ENCODE data around the gene DLGAP1.

Gene DLGAP1

GRCh38 chr18:3760741-3761140 lies 694.4 kb downstream of the DLGAP1 start:
- no peak for DNase-seq (ENCODE audit: low read depth)

GRCh38 chr18:3759099-3759498 lies 696.0 kb downstream of the DLGAP1 start:
- DNase-seq (ENCODE audit: low read depth), result no peak

GRCh38 chr18:3758531-3758930 lies 696.6 kb downstream of the DLGAP1 start:
- DNase-seq (ENCODE audit: low read depth), result peak; percentile 82

DNA sequence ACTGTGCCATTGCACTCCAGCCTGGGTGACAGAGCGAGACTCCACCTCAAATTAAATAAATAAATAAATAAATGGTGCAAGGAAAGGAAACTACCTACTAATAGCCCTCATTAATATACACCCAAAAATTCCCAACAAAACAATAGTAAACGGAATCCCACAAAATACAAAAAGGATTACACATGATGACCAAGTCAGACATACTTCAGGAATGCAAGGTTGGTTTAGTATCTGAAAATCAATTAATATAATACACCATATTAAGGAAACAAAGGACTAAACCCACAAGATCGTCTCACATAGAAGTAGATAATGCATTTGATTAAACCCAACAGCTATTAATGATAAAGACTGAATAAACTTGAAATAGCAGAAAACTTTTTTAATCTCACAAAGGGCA lies 697.7 kb downstream of the DLGAP1 start:
- DNase-seq (ENCODE audit: low read depth), result no peak

- DNase-seq (ENCODE audit: low read depth), result no peak
These were observed 702.0 kb downstream of the DLGAP1 start for GRCh38 chr18:3753106-3753505.

- DNase-seq (ENCODE audit: low read depth), result no peak
These were observed 707.0 kb downstream of the DLGAP1 start for GRCh38 chr18:3748086-3748485.

DNA sequence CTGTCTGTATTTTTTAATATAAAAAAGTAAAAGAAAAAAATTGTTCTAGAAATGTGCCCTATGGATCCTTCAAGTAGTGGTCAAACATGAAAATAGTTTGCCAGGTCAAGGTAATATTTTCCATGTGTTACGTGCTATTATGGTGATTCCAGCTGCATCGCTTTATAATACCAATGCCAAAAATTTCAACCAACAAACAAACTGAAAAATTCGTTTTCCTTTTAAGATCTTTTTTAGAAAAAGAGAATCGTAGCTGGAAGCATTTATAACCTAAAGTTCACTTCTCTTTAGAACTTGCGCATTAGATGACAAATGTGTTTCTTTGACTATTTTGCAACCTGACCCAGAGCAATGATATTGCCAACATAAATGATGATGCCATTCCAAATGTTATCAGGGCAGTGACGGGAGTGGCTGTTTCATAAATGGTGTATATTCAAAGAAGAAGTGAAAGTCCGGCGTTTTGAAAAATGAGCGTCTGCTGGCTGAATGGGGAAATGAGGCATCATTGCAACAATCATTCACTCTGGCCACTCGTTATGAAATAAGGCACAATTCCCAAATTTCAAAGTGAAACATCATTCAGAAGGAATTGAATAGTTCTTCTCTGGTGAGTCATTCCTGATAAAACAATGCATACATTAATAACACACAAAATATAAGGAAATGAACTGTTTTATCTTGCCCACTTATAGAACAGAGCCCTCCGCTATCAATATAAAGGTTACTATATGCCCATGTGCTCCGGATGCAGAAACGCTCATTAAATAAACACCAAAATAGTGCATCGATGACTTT lies 707.7 kb downstream of the DLGAP1 start:
- DNase-seq (ENCODE audit: low read depth), result peak; percentile 45

GRCh38 chr18:3742541-3742940 lies 712.6 kb downstream of the DLGAP1 start:
- no peak for DNase-seq (ENCODE audit: low read depth)

GRCh38 chr18:3741333-3741732 lies 713.8 kb downstream of the DLGAP1 start:
- no peak for DNase-seq (ENCODE audit: low read depth)

DNA sequence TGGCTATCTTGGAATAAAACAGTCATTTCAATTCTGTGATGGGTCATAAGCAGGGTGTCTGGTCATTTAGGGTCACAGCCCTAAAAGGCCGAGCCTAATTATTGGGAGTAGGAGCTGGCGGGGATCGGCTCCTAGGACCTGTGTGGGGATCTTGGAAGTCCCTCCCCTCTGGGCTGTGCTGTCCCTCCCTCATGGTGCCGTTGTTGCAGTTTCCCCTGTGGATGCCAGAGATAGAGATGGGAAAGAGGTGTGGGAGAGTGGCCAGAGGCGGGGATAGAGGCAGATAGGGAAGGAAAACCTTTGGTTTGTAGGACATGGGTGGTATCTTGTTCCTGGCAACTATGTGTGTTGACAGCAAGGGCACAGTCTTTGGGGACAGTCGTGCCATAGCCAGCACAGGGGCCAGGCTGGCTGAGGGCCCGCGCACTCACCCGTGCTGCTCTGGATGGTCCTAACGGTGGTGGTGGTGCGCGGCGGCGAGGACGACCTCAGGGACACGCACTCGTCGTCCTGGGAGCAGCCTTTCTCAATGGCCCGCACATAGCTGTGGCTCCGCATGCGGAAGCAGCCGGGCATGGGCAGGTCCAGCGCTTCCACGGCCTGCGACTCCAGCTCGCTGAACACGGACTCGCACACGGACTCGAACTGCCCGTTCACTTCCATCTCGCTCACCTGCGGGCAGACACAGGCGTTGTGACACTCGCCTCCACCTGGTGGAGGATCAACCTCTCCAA lies 726.2 kb downstream of the DLGAP1 start:
- DNase-seq (ENCODE audit: low read depth), result no peak

GRCh38 chr18:3727274-3727673 lies 727.8 kb downstream of the DLGAP1 start:
- DNase-seq (ENCODE audit: low read depth), result no peak

DNA sequence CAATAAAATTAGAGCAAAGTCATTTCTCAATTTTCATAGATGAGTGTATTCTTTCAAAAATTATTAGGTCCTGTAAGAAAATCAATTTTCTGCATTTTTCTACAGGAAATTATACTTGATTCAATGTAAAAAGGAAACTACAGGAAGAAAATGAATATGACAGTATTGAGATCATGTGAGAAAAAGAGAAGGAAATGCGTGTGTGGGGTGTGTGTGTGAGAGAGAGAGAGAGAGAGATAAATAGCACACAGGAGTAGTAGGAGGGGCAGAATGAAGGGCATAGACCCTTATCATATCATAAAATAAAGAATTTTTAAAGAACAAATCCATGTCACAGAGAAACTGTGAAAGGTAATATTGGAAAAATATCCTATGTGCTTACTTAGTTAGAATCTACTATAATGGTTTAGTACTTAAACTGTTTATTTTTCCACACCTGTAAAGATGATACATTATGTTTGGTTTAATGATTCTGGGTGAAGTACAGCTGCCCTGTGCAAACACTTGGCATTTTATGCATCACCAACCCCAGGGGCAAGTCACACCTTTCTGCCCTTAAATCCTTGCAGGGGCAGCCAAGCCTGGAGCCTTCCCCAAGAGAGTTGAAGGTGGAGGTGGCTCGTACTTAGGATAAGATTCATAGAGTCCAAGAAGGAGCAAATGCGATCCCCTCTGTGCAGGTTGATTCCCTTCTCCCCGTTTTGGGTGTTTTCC lies 728.7 kb downstream of the DLGAP1 start:
- no peak for DNase-seq (ENCODE audit: low read depth)

- no peak for DNase-seq (ENCODE audit: low read depth)
These were observed 730.0 kb downstream of the DLGAP1 start for GRCh38 chr18:3725115-3725514.

DNA sequence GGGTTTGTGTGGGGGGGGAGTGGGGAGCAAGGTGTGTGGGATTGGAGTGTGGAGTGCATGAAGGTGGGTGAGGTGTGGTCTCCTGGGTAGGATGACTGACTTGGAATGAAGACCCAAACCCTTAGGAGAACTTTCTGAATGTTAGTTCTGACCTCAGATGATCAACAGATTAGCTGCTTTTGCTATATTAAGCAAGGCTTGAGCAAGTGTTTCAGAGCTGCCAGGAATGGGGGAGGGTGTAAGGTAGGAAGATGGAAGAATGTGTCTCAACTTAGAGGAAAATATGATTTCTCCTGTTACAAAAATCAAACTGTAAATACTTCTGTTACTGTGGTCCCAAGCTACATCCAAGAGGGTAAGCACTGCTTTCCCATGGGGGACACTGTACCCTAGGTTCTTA lies 731.6 kb downstream of the DLGAP1 start:
- DNase-seq (ENCODE audit: low read depth), result no peak

DNA sequence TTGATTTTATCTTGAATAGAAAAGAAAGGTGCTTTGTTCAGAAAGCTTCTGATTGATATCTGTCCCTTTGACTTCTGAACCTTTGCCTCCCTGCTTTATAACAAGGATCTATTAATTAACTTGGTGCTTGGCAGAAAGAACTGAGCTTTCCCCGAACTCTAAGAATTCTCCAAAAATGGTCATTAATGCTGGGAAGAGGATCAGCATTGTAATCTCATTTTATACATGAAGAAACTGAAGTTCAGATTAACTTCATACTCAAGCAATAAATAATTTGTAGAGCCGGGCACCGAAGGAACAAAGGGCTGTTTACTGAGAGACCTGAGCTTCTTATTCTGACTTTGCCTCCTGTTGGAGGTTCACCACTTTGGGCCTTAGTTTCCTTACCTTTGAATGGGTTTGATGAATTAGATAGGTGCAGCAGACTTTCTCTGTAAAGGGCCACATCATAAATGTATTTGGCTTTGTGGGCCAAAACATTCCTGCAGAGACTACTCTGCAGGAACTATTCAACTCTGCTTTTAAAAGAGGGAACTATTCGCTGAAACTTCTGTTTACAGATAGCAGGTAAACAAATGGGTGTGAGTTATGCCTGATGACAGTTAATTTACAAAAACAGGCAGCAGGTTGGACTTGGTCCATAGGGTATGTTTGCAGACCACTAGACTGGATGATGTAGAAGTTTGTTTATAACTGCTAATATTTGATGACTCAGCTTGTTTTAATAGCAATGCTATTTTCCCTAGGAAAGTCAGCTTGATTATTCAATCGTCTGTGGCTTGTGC lies 732.3 kb downstream of the DLGAP1 start:
- DNase-seq (ENCODE audit: low read depth), result no peak

DNA sequence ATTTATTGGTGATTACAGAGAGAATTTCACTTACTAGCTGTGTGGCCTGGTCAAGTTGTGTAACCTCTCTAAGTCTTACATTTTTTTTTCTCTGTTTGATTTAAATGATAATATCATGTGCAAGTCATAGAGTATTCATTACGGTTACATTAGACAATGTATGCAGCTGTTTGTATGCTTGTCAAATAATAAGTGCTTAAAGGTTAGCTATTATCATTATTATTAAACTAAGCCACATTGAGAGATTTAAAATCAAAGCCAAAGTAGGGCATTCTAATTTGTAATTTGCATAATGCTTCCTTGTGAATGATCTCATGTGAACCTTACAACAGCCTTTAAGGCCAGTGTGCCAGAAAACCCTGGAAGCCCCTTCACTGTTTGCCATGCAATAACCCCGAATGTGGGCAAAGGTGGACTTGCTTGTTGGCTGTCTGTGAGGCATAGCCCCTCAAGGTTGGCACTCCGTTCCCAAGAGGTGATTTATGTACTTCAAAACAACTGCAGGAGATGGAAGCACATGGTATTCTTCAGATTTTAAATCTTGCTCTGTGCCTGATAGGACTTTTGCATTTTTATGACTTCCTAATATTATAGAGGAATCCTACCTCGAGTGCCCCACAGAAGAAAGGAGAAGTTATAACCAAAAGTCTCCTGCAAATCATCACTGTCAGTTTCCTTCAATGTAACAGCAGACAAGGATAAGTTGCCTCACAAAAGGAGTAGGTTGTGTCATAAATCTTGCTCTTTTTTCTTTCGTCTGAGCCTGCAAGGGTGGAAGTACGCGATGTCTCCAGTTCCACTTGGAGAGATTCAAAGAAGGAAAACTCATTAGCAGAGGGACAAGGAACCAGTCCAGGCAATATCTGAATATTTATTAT lies 733.1 kb downstream of the DLGAP1 start:
- no peak for DNase-seq (ENCODE audit: low read depth)

GRCh38 chr18:3720818-3721545 lies 734.1 kb downstream of the DLGAP1 start:
- DNase-seq (ENCODE audit: low read depth), result no peak

DNA sequence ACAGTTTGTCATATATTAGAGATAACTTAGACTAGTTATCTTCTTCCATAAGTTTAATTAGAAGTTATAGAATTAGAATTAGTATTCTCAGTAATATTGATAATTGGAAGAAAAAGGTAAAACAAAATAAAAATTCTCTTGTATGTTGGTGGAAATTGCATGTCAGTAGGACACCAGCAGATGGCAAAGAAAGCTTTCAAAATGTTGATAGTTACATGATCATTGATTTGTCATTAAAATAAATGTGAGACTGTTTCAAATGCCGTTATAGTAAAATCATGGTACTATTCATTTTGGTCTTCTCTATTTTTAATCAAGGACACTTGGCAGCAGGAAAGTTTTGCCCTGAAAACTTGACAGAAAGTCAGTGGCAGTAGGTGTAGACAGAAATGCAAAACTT lies 734.9 kb downstream of the DLGAP1 start:
- DNase-seq (ENCODE audit: low read depth), result no peak

DNA sequence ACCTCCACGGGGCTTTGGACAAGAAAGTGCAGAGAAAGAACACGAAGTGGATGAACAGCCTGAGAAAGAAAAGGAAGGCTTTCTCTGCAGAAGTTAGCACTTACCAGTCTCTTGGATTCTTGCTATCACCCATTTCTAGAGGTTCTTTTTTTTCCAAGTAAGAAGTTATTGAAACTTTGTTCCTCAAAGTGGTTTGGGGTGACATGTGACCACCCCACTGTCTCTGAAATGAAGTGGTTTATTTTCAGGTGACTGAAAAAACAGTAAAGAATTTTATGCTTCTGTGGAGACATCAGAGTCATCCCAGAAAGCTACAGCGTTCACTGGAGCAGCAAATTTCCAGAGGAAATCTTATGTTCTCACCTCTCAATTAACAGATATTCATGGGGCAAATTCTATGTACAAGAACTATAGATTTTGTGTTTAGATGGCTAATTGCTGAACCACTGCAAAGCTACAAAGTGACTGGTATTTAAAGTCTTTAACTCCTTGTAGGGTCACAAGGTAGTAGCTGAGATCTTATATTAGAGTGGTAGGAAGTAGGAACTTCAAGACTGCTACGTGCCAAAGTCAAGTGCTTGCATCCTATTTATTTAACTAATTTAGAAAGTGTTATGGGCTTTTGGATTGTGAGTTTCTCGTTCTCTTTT lies 737.6 kb downstream of the DLGAP1 start:
- DNase-seq (ENCODE audit: low read depth), result no peak

DNA sequence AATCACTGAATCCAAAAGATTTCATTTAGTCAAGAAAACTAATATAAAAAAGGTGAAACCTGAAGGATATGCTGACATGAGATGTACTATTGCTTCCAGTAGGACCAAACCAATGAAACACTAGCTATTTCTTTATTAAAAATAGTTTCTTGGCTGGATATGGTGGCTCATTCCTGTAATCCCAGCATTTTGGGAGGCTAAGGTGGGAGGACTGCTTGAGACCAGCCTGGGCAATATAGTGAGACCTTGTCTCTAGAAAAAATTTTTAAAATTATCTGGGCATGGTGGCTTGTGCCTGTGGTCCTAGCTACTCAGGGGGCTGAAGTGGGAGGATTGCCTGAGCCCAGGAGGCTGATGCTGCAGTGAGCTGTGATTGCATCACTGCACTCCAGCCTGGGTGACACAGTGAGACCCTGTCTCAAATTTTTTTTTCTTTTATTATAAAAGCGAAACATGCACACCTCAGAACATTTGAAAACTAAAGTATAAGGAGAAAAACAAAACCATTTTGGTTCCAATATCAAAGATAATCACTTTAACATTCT lies 738.9 kb downstream of the DLGAP1 start:
- no peak for DNase-seq (ENCODE audit: low read depth)

Data from HS-27A (cell line).